ENCODE data around the gene TTF2. TPM values are rescaled to one million over a fixed set of nuclear protein-coding genes. Genes with fewer than 3 reads are reported as not detected.

Gene TTF2
- total and polyA plus RNA-seq, 2 donors from 2014 or later: 4.1 to 19.0 TPM

DNA sequence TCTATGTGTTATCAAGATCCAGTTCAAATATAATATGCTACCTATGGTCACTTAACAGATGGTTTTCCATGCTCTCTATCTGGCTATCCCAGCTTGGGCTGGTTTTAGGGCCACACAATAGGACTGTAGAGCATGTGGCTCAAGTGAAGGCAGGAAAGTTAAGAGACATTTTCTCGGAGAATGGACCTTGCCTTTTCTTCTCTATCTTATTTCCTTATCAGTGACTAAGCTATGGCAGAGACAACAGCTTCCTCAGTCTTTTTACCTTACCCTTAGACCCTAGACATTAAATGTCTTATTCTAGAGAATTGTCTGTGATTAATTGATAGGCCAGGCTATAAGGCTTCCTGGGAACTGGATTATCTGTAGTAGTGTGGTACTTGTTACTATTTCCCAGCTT is 30.4 kb upstream of the TTF2 start:
- no peak overlapping the region for H3K9ac ChIP-seq (ENCODE audit: low read length in 3 of 3)
- TF ChIP-seq, protein P1, sequence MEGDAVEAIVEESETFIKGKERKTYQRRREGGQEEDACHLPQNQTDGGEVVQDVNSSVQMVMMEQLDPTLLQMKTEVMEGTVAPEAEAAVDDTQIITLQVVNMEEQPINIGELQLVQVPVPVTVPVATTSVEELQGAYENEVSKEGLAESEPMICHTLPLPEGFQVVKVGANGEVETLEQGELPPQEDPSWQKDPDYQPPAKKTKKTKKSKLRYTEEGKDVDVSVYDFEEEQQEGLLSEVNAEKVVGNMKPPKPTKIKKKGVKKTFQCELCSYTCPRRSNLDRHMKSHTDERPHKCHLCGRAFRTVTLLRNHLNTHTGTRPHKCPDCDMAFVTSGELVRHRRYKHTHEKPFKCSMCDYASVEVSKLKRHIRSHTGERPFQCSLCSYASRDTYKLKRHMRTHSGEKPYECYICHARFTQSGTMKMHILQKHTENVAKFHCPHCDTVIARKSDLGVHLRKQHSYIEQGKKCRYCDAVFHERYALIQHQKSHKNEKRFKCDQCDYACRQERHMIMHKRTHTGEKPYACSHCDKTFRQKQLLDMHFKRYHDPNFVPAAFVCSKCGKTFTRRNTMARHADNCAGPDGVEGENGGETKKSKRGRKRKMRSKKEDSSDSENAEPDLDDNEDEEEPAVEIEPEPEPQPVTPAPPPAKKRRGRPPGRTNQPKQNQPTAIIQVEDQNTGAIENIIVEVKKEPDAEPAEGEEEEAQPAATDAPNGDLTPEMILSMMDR (IDR thresholded peaks at IDR 0.05; ENCODE audit: borderline replicate concordance, extremely low read depth, insufficient read depth): no peak
- DNase-seq (no peak), FAIRE-seq (no peak)
- no peak overlapping the region for H3K4me3 ChIP-seq (ENCODE audit: low read length in 3 of 3)
- H3K9me3 ChIP-seq (ENCODE audit: control insufficient read depth in 2 of 3, insufficient read depth in 1 of 3, low read length in 3 of 3): no peaks in the 10 kb centered on the region
- H3K4me1 ChIP-seq (ENCODE audit: control insufficient read depth in 2 of 3, insufficient read depth in 2 of 3, low read depth in 1 of 3, low read length in 3 of 3): no peaks in the 10 kb centered on the region
- no peaks in the 10 kb centered on the region for H3K27me3 ChIP-seq (ENCODE audit: control insufficient read depth, insufficient read depth, low read length)
- H3K36me3 ChIP-seq (ENCODE audit: control insufficient read depth in 2 of 3, insufficient read depth in 3 of 3, low read length in 3 of 3): no peaks in the 10 kb centered on the region
- H3K27ac ChIP-seq (ENCODE audit: low read depth in 2 of 2, low read length in 2 of 2): no peak overlapping the region
- intact Hi-C loops (cut with DNase I): no loop called here

DNA sequence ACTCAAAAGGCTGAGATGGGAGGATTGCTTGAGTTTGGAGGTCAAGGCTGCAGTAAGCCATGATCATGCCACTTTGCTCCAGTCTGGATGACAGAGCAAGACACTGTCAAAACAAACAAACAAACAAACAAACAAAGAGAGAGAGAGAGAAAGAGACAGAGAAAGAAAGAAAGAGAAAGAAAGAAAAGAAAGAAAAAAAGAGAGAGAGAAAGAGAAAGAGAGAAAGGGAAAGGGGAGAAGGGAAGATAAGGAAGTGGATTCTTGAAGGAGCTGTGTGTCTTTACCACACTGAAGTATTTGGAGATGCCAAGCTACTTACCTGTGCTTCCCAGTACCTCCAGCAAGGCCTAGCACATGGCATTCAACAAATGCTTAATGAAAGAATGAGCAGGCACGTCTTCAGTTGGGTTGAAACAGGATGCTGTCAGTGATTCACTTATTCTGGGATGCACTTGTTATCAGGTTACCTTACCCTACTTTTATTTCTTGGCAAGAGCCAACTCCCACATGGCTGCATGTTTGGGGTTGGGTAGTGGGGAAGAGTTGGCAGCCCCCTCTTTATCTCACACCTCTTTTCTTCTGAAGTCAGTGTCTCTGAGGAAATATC is 29.8 kb upstream of the TTF2 start:
- Histone ChIP-seq H3K9me3 (ENCODE audit: control insufficient read depth in 2 of 3, insufficient read depth in 1 of 3, low read length in 3 of 3) (no peaks in the 10 kb centered on the region), H3K4me1 (ENCODE audit: control insufficient read depth in 2 of 3, insufficient read depth in 2 of 3, low read depth in 1 of 3, low read length in 3 of 3) (no peaks in the 10 kb centered on the region), H3K27ac (ENCODE audit: low read depth in 2 of 2, low read length in 2 of 2) (no peak overlapping the region), H3K27me3 (ENCODE audit: control insufficient read depth, insufficient read depth, low read length) (no peaks in the 10 kb centered on the region), H3K36me3 (ENCODE audit: control insufficient read depth in 2 of 3, insufficient read depth in 3 of 3, low read length in 3 of 3) (no peaks in the 10 kb centered on the region), H3K4me3 (ENCODE audit: low read length in 3 of 3) (no peak overlapping the region), H3K9ac (ENCODE audit: low read length in 3 of 3) (no peak overlapping the region)
- no peak for FAIRE-seq
- DNase-seq: no peak
- TF ChIP-seq, protein P1 (IDR thresholded peaks at IDR 0.05; ENCODE audit: borderline replicate concordance, extremely low read depth, insufficient read depth): no peak
- intact Hi-C loops (cut with DNase I): no loop called here

DNA sequence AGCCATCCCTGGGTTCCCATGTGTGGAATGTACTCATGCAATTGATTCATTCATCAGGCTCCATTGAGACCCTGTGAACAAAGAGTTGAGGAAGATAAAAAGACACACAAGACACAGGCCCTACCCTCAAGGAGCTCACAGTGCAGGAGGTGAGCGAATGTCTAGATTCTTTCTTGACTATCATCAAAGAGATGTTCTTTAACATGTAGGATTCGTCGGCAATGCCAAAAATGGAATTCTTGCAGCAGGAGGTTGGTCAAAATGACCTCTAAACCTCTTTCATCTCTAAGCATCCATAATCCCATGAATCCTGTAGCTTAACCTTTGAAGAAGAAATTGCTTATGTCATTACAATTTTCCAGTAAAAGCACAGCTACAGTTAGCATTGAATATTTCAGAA is 27.9 kb upstream of the TTF2 start:
- H3K9ac ChIP-seq (ENCODE audit: low read length in 3 of 3): no peak overlapping the region
- TF ChIP-seq, protein P1 (IDR thresholded peaks at IDR 0.05; ENCODE audit: borderline replicate concordance, extremely low read depth, insufficient read depth): no peak
- no peaks in the 10 kb centered on the region for H3K4me1 ChIP-seq (ENCODE audit: control insufficient read depth in 2 of 3, insufficient read depth in 2 of 3, low read depth in 1 of 3, low read length in 3 of 3)
- H3K4me3 ChIP-seq (ENCODE audit: low read length in 3 of 3): no peak overlapping the region
- H3K27me3 ChIP-seq (ENCODE audit: control insufficient read depth, insufficient read depth, low read length): no peaks in the 10 kb centered on the region
- intact Hi-C loops (cut with DNase I): no loop called here
- no peaks in the 10 kb centered on the region for H3K9me3 ChIP-seq (ENCODE audit: control insufficient read depth in 2 of 3, insufficient read depth in 1 of 3, low read length in 3 of 3)
- H3K27ac ChIP-seq (ENCODE audit: low read depth in 2 of 2, low read length in 2 of 2): no peak overlapping the region
- DNase-seq: no peak
- no peaks in the 10 kb centered on the region for H3K36me3 ChIP-seq (ENCODE audit: control insufficient read depth in 2 of 3, insufficient read depth in 3 of 3, low read length in 3 of 3)
- no peak for FAIRE-seq
